HG02798 (cell line): Measurements from ENCODE around the gene TMEM72.

ENCODE experiments used
- ATAC-seq: cut with Tn5 transposase; IDR thresholded peaks from one replicate; pipeline ENCODE4 v1.9.1; 2021; ENCODE audit warnings: mild to moderate bottlenecking; ENCODE audit not compliant: unreplicated experiment, poor library complexity

Gene TMEM72

DNA sequence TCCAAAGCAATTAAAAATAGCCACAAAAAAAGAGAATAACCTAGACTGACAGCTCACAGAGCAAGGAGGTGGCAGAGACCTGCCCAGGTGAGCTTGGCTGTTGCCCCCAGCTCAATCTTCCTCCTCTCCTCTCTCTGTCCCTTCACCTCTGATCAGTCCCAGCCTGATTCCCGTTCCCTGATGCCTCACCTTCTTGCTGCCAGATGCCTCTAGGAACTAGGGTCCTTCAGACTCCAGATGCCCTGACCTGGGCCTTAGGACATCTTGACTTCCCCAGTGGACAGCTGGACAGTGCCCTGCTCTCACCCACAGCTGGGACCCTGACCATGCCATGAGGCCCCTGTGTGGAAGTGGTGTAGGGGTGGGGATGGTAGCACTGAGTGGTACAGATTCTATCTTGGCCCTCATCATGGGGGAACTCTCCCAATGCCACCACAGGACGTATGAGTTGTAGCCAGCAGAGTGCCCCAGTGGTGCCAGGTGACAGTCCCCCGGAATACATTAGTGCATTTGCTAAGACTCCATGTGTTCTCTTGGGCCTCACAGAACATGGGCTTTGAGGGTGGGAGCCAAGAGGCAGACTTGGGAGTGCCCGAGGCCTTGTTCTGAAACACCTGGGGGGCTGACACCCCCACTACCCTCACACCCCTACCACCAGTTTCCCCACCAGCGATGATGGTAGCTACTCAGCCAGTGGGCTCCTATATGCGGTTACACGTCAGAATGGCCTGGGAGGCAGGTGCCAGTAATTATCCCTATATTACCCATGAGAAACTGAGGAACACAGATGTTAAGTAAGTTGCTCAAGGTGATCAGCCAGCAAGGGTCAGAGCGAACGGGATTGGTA lies 65.4 kb downstream of the TMEM72 start:
- ATAC-seq, result no peak

DNA sequence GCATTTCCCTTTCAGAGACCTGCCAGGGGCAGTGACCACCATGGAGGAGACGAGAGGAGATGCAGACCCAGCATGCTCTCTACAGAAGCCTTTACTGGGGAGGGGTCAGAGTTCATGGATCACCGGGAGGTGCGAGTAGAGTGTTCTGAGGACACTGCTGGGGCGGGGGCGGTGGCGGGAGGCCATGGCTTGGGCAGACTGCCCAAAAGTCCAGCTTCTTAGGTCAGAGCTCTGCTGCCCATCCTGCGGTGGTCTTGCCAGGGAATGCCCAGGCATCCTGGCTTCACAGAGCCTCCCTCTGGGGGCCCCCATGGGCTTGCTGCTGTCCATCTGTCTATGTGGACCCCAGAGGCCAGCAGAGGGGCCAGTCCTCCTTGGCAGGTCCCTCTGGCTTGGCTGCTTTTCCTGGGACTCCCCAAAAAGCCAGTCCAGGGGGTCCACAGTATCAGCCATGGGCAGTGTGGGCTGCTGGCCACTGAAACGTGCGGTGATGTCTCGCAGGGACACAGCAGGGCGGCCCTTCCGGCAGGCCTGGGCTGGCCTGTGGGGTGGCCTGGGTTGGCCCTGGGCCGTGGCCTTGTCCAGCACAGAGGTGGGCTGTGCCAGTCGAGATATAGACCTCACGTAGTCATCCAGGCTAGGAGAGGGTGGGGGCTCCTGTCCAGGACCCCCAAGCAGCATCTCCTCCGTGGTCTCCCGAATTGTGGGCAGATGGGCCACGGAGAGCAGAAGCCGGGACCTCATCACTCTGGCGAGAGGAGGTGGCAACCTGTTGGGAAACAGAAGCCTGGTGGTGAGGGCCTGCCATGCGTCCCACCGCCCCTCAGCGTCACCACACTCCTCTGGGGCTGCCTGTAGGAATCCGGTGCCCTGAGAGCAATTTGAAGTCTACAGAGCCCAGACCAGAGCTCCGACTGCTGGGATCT lies 66.4 kb downstream of the TMEM72 start:
- ATAC-seq, result no peak

- no peak for ATAC-seq
Measured at GRCh38 chr10:44978213-44978569, 67.1 kb downstream of the TMEM72 start.

GRCh38 chr10:44978570-44979280 lies 67.6 kb downstream of the TMEM72 start, which contains the start of gene DEPP1:
Gene DEPP1, minus strand, starts transcription at chr10:44978809. Its CDS starts 779 bp downstream, at chr10:44978030.
- ATAC-seq, result peak; percentile 26

DNA sequence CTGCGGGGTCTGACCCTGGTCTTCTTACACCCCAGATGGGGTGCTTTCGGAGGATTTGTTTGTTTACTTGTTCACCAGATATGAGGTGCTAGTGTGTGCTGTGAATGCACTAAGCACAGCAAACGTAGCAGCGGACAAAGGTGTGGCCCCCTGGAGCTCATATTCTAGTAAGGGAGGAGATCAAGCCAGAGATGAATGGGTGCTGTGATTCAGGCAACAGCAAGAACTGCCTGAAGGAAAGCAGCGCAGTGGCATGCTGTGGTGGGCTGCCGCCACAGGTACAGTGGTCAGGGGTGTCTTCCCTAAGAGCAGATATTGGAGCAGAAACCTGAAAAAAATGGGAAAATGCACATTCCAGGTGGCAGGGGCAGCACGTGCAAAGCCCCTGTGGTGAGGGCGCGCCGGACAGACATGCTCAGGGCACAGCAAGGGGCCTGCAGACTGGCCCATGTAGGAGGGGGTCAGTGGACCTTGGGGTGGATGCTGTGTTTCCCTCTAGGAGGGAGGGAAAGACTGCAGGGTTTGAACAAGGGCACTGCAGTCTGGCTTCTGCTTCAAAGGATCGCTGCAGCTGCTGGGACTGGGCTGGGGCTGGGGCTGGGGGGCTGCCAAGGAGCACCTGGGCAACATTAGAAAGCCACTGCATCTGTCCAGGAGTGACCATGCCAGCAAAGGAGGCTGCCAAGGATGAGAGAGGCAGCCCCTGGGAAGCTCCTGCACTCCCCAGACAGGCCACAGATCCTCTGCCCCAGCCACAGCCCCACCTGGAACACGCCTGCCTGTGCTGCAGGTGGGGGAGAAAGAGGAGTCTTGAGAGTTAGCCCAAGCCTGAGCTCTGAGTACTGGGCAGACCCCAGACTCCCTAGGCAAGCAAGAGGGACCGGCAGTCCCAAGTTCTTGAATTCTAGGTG lies 68.4 kb downstream of the TMEM72 start:
- ATAC-seq, result no peak

- peak; percentile 32 for ATAC-seq
Measured at GRCh38 chr10:44980309-44981171, 69.4 kb downstream of the TMEM72 start.

DNA sequence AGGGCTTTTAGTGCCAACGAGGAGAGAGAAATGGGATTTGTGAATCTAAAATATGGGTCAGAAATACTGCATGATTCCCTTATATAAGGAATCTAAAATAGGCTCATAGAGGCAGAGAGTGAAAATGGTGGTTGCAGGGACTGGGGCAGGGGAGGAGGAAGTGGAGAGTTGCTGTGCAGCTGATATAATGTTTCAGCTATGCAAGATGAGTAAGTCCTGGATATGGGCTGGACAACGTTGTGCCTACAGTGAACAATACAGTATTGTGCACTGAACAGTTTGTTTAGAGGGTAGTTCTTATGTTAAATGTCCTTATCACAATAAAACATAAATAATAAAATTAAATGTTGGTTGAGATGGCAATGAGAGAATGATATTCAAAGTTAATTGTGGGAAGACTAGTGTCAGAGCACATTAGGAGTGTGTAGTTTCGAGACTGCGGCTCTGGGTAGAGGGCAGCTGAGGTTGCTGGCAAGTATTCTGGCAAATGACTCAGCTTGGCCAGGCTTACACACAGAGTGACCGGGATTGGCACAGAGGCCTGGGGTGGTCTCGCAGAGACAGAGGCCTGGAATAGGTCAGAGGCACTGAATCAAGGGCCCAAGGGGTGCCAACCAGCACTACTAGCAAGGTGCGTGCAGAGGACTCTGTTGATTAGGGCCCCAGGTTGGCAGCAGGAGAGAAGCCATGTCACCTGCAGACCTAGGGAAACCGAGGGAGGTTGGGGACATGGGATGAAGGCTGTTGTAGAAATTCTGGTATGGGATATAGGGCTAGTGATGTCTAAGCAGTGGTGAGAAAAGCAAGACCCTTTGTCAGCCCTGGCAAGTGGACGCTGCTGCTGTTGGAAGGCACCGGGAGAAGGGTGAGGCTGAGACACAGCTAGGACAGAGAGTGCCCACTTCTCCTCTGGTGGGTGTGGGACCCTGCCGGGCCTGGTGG lies 70.3 kb downstream of the TMEM72 start:
- peak; percentile 33 for ATAC-seq

DNA sequence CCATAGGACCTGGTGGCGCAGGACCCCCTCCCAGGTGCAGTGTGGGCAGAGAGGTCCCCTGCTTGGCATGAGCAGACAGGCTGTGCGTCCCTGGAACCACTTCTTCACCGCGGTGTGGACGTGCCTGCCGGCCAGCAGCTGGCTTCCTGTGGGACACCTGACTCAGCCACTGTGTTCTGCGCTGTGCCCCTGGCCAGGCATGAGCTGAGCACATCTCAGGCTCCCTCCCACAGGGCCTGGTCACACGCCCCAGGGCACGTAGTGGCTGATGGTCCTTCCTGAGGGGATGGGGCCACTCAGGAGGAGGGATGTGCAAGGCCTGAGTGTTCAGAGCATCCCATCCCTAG lies 71.0 kb downstream of the TMEM72 start:
- ATAC-seq, result no peak

GRCh38 chr10:44982496-44982895 lies 71.4 kb downstream of the TMEM72 start:
- no peak for ATAC-seq

DNA sequence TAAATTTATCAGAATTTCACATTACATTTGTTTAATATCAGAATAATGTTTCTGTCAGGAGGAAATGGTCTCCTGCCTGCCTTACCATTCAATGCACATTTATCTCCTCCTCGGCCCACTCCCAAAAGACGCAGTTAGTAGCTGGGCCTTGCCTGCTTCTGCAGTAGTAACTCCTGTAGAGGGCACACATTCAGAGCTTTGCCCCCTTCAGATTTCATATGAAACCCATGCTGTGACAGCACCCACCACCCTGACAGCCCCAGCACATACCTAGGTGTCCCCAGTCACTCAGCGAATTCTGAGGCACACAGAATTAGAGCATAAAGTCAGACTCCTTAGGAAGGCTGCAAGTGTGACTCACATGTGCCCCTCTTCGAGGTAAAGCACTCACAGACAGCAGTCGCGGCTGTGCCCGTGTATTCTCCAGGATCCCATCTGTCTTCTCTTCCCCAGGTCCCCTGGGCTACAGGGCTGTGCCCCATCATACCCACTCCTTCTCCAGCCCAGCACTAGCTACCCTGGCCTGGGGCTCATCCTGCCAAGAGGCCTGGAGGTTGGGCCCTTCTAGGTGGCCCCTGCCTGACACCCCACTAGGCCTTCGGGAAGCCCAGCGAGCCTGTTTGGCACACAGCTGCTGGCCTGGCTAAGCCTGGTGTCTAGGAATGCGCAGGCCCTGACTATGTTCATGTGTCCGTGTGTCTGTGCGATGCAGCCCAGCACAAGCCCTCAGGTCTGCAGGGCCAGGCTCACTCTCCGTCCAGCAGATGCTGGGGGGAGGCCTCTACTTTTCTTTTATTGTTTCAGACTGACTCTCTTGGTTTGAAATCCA lies 72.1 kb downstream of the TMEM72 start:
- ATAC-seq, result no peak

DNA sequence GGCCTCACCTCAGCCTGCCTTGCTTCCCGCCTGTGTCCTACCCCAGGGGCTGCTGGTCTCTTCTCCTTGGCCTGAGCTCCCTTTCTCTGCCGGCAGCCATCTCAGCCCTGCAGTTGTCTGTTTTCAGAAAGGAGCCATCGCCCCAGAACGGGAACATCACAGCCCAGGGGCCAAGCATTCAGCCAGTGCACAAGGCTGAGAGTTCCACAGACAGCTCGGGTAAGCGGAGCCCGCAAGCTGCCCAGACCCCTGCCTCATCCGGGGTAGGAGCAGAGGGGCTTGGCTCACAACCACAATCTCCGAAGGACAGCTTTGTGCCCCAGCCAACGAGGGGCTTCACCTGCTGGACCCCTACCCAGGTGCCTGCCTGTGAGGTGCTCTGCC lies 72.8 kb downstream of the TMEM72 start:
- no peak for ATAC-seq

DNA sequence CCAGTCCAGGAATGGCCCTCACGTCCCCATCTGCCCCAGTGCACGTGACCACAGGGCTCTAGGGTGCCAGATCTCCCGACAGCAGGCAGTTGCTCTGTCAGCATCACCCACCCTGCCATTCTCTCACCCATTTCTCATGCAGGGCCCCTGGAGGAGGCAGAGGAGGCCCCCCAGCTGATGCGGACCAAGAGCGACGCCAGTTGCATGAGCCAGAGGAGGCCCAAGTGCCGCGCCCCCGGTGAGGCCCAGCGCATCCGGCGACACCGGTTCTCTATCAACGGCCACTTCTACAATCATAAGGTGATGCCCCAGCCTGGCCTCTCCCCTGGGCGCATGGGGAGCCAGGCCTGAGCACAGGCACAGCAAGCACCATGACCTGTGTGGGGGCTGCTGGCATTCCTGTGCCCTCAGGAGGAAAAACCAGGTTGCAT lies 73.5 kb downstream of the TMEM72 start:
- no peak for ATAC-seq

DNA sequence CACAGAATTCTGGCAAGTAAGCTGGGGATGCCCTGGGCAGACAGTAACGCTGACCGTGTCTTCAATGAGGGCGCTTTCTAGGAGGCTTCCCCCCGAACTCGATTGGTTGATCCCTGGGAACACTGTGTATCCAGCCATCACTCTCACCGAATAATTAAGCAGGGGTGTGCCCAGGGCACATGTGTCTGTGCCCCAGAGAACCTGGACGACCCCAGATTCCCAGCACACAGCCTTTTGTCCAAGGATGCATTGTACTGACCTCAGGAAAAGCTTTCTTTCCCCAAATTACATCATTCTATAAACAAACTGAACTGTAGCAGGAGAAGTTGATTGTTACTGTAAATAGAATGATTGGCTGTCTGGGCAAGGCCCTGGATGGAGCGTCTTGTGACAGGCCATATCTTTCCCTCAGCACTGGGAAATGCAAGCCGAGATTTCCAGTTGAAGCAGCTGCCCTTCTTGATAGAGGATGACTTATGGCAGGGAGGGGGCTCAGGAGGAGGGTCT lies 74.1 kb downstream of the TMEM72 start:
- no peak for ATAC-seq

- ATAC-seq, result no peak
Measured at GRCh38 chr10:44986179-44986578, 75.0 kb downstream of the TMEM72 start.
